BJ (cell line): Measurements from ENCODE around the gene SRPK1. TPM values are rescaled to one million over a fixed set of nuclear protein-coding genes. Genes with fewer than 3 reads are reported as not detected.

ENCODE experiments used
- CTCF ChIA-PET: fragments of 350-600 bp; formaldehyde crosslinking; extraction: SDS; loops from one replicate; lab custom pipeline; 2021; ENCODE audit warnings: antibody characterized with exemption, inconsistent platforms; lab: Yijun Ruan, JAX
- POLR2A ChIA-PET: fragments of 300-600 bp; sonication (Branson Sonifier 250); formaldehyde crosslinking; extraction: SDS; loops from one replicate; lab custom pipeline; 2021; ENCODE audit warnings: antibody characterized with exemption; lab: Charles Lee
- DNase-seq: peaks from one replicate; pipeline ENCODE4 v3.0.0-alpha.2; 2011; ENCODE audit warnings: low read depth
- H3K27me3 ChIP-seq: 2 replicates; pipeline ENCODE4 v1.6.0; 2011; ENCODE audit warnings: low read length; ENCODE audit not compliant: control insufficient read depth, insufficient read depth
- H3K36me3 ChIP-seq: 2 replicates; pipeline ENCODE4 v1.5.1; 2011; ENCODE audit warnings: low read length; ENCODE audit not compliant: control insufficient read depth, insufficient read depth
- H3K4me3 ChIP-seq: 2 replicates; pipeline ENCODE4 v1.5.1; 2011; ENCODE audit warnings: low read depth, mild to moderate bottlenecking, control low read depth, low read length
- polyA plus RNA-seq: library from polyadenylated mRNA; depleted of rRNA; stranded (reverse); fragments of >200 nt; gene quantifications from 2 replicates; pipeline ENCODE4 v1.2.3, GENCODE V29; 2011; rRNA removed
- TF ChIP-seq, protein P1 (sequence below): IDR thresholded peaks from 2 replicates; pipeline ENCODE4 v1.5.1; 2011; ENCODE audit warnings: low read depth, mild to moderate bottlenecking, control low read depth, inconsistent platforms, low read length, moderate library complexity; ENCODE audit not compliant: insufficient read depth

The SRPK1 gene
- polyA plus RNA-seq, 1 experiment = 12.6 TPM

DNA sequence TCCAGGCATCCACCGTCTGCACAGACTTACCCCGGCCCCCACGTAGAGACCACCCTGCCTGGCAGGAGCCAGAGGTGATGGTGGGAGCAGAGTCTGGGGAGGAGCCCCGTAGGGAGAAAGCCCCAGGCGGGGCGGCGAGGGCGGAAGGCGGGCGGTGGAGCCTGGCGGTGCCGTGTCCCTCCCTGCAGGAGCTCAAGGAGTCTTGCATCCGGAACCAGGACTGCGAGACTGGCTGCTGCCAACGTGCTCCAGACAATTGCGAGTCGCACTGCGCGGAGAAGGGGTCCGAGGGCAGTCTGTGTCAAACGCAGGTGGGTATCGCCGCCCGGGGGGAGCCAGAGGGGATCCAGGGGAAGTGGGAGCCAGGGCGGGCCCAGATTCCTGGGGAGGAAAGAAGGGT, 134.1 kb downstream of the SRPK1 start:
- no peak overlapping the region for H3K4me3 ChIP-seq
- H3K36me3 ChIP-seq = no peaks in the 10 kb centered on the region
- ChIA-PET POLR2A (no interaction called here), CTCF (interaction anchor here (1.0 to 2.6 kb wide), 2 partner anchors 10 to 307 kb away, joined by 3 to 10 read pairs; partner anchors contain the start of gene CLPS)
- peaks cover 20% of the 10 kb centered on the region for H3K27me3 ChIP-seq
- TF ChIP-seq, protein P1, sequence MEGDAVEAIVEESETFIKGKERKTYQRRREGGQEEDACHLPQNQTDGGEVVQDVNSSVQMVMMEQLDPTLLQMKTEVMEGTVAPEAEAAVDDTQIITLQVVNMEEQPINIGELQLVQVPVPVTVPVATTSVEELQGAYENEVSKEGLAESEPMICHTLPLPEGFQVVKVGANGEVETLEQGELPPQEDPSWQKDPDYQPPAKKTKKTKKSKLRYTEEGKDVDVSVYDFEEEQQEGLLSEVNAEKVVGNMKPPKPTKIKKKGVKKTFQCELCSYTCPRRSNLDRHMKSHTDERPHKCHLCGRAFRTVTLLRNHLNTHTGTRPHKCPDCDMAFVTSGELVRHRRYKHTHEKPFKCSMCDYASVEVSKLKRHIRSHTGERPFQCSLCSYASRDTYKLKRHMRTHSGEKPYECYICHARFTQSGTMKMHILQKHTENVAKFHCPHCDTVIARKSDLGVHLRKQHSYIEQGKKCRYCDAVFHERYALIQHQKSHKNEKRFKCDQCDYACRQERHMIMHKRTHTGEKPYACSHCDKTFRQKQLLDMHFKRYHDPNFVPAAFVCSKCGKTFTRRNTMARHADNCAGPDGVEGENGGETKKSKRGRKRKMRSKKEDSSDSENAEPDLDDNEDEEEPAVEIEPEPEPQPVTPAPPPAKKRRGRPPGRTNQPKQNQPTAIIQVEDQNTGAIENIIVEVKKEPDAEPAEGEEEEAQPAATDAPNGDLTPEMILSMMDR = no peak
- DNase-seq = no peak

DNA sequence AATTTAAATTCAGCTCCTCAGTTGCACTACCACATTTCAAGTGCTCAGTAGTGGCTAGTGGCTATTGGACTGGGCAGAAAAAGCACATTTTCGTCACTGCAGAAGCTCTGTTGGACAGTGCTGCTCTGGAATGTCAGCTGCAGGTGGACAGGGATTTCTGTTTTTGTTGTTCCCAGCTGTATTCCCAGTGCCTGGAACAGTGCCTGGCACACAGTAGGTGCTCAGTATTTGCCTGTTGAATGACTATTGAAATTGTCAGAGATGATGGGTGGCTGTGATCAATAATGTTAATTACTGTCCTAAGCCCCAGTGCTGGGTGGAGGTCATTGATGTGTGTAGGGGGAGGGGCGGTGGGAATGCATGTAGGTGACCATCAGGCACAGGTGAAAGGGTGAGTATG, 134.6 kb downstream of the SRPK1 start:
- ChIA-PET CTCF (interaction anchor here (2.6 kb wide), 1 partner anchor 11 kb away, joined by 10 read pairs; the partner anchor contains the start of gene CLPS), POLR2A (no interaction called here)
- DNase-seq = no peak

DNA sequence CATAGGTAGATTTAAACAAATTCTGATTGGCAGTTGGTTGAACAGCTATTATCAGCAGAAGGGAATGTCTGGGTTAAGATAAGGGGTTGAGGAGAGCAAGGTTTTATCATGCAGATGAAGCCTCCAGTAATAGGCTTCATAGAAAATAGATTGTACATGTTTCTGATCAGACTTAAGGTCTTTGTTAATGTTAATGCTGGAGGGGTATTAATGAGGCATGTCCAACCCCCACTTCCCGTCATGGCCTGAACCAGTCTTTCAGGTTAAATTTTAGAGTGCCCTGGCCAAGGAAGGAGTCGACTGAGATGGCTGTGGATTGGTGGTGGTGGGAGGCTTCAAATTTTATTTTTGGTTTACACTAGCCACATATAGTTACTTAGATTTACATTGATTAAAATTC, 136.7 kb downstream of the SRPK1 start:
- Histone ChIP-seq H3K4me3 (no peak overlapping the region), H3K36me3 (no peaks in the 10 kb centered on the region), H3K27me3 (peaks cover 19% of the 10 kb centered on the region)
- TF ChIP-seq, protein P1 = no peak
- POLR2A ChIA-PET = no interaction called here
- CTCF ChIA-PET = no interaction called here
- DNase-seq = no peak

More for the DNA sequence above, 134.6 kb downstream of the SRPK1 start:
- no peaks in the 10 kb centered on the region for H3K36me3 ChIP-seq
- TF ChIP-seq, protein P1 = no peak
- no peak overlapping the region for H3K4me3 ChIP-seq
- peaks cover 20% of the 10 kb centered on the region for H3K27me3 ChIP-seq

Other genes starting within 250 kb of the SRPK1 start
- gene FKBP5, start 232.2 kb downstream of the SRPK1 start, polyA plus RNA-seq = 1.6 and 2.3 TPM in 2 replicates
- 0.56 and 0.96 TPM in 2 replicates for gene ARMC12, start 184.1 kb downstream of the SRPK1 start, polyA plus RNA-seq
- gene CLPSL2, start 144.5 kb downstream of the SRPK1 start, polyA plus RNA-seq = not detected in 2 replicates
- gene CLPSL1, start 140.1 kb downstream of the SRPK1 start, polyA plus RNA-seq = not detected in 2 replicates
- gene CLPS, start 123.8 kb downstream of the SRPK1 start, polyA plus RNA-seq = not detected in 2 replicates
- not detected in 2 replicates for gene LHFPL5, start 115.7 kb downstream of the SRPK1 start, polyA plus RNA-seq
- 0.12 TPM in 1 of 2 replicates, not detected in the other for gene SLC26A8, start 103.5 kb upstream of the SRPK1 start, polyA plus RNA-seq
- gene MAPK14, start 106.7 kb upstream of the SRPK1 start, polyA plus RNA-seq = 33.9 and 53.0 TPM in 2 replicates
- gene MAPK13, start 209.4 kb upstream of the SRPK1 start, polyA plus RNA-seq = 2.8 and 3.8 TPM in 2 replicates